HG02870 (cell line): Measurements from ENCODE around the gene TMEM250.

Experiments used
- ATAC-seq: cut with Tn5 transposase; IDR thresholded peaks from one replicate; pipeline ENCODE4 v1.9.1; 2021; ENCODE audit warnings: mild to moderate bottlenecking, moderate library complexity; ENCODE audit not compliant: unreplicated experiment

TMEM250 gene

GRCh38 chr9:136147890-136148714 lies 29.4 kb upstream of the TMEM250 start:
- ATAC-seq = no peak

GRCh38 chr9:136147038-136147889 lies 28.6 kb upstream of the TMEM250 start:
- no peak for ATAC-seq

- ATAC-seq = no peak
These were observed 27.7 kb upstream of the TMEM250 start for GRCh38 chr9:136146126-136147037.

- no peak for ATAC-seq
These were observed 26.9 kb upstream of the TMEM250 start for GRCh38 chr9:136145580-136145979.

- no peak for ATAC-seq
These were observed 25.8 kb upstream of the TMEM250 start for GRCh38 chr9:136144450-136144849.

- ATAC-seq = no peak
These were observed 24.7 kb upstream of the TMEM250 start for GRCh38 chr9:136143215-136144001.

- ATAC-seq = no peak
These were observed 24.2 kb upstream of the TMEM250 start for GRCh38 chr9:136142859-136143214.

GRCh38 chr9:136142414-136142796 lies 23.7 kb upstream of the TMEM250 start:
- ATAC-seq = no peak

- no peak for ATAC-seq
These were observed 23.2 kb upstream of the TMEM250 start for GRCh38 chr9:136141682-136142413.

- ATAC-seq = no peak
These were observed 22.3 kb upstream of the TMEM250 start for GRCh38 chr9:136140966-136141365.

GRCh38 chr9:136140046-136140445 lies 21.4 kb upstream of the TMEM250 start:
- ATAC-seq = no peak

GRCh38 chr9:136138566-136138965 lies 19.9 kb upstream of the TMEM250 start:
- ATAC-seq = no peak

- ATAC-seq = no peak
These were observed 18.9 kb upstream of the TMEM250 start for GRCh38 chr9:136137321-136138265.

- no peak for ATAC-seq
These were observed 17.7 kb upstream of the TMEM250 start for GRCh38 chr9:136136127-136136925.

- ATAC-seq = no peak
These were observed 16.9 kb upstream of the TMEM250 start for GRCh38 chr9:136135326-136136126.

GRCh38 chr9:136133959-136134484 lies 15.3 kb upstream of the TMEM250 start:
- no peak for ATAC-seq
